ENCODE measurements around the gene SLFN5. TPM values are rescaled to one million over a fixed set of nuclear protein-coding genes. Genes with fewer than 3 reads are reported as not detected.
A peak's percentile ranks its signal among the peaks of the same experiment; 100 is the strongest.
"Not testable (repeated sequence)": the region's sequence is repeated elsewhere in the genome, so short reads cannot be mapped to it uniquely, and the experiment has no call there.

The SLFN5 gene
- total RNA-seq, 8 experiments from 2014 or later, result 2.8 to 140 (median 19.2) TPM

DNA sequence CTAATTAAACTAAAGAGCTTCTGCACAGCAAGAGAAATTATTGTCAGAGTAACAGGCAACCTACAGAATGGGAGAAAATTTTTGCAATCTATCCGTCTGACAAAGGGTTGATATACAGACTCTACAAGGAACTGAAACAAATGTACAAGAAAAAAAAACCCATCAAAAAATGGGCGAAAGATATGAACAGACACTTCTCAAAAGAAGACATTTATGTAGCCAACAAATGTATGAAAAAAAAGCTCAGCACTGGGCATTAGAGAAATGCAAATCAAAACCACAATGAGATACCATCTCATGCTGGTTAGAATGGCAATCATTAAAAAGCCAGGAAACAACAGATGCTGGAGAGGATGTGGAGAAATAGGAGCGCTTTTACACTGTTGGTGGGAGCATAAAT lies 66.5 kb downstream of the SLFN5 start:
- in situ Hi-C loops (cut with MboI; ENCODE audit: low pct_unique_long_range_greater_than_20kb in 2 of 9, low sequenced_read_pairs in 9 of 9, unreplicated experiment in 9 of 9), result loop anchor here in 2 of 9 experiments (25.0 kb wide), 1 partner anchor 228 kb away; the partner anchor contains the start of gene SLFN12L (in 2 of the 2)
- H3K27ac ChIP-seq; H3K4me3 ChIP-seq; H3K4me1 ChIP-seq (replicated peaks in 1 of 2); ATAC-seq (replicated peaks in 6 of 8): not testable (repeated sequence)
- WGBS, 10 experiments, result 20 to 100% (median 64%) methylated on average over 1 to 3 of the region's 3 CpGs; no CpG with 5 or more reads in 2 of the 10 experiments

DNA sequence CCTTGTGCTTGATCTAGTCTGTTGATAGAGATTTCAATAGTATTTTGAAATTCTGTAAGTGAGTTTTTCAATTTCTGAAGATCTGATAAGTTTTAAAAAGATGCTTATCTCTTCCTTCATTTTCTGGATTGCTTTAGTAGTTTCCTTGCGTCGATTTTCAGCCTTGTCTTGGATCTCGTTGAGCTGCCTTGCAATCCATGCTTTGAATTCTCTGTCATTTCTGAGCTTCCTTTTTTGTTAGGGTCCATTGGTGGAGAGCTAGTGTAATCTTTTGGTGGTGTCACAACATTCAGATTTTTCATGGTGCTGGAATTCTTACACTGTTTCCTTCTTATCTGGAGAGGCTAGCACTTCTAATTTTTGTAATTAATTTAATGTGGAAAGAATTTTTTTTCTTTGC lies 69.5 kb downstream of the SLFN5 start:
- Histone ChIP-seq H3K4me1 (replicated peaks in 1 of 2) (no peaks in the 10 kb centered on the region), H3K4me3 (no peak overlapping the region), H3K27ac (no peak overlapping the region)
- 25 to 100% (median 68%) methylated on average over 1 to 3 of the region's 3 CpGs for WGBS, 10 experiments
- no peak for ATAC-seq (replicated peaks in 6 of 8)
- in situ Hi-C loops (cut with MboI; ENCODE audit: low pct_unique_long_range_greater_than_20kb in 2 of 9, low sequenced_read_pairs in 9 of 9, unreplicated experiment in 9 of 9), result loop anchor here in 7 of 9 experiments (5.0 to 25.0 kb wide), 3 partner anchors 222 to 225 kb away; partner anchors contain the start of gene SLFN12L (in 7 of the 7)

DNA sequence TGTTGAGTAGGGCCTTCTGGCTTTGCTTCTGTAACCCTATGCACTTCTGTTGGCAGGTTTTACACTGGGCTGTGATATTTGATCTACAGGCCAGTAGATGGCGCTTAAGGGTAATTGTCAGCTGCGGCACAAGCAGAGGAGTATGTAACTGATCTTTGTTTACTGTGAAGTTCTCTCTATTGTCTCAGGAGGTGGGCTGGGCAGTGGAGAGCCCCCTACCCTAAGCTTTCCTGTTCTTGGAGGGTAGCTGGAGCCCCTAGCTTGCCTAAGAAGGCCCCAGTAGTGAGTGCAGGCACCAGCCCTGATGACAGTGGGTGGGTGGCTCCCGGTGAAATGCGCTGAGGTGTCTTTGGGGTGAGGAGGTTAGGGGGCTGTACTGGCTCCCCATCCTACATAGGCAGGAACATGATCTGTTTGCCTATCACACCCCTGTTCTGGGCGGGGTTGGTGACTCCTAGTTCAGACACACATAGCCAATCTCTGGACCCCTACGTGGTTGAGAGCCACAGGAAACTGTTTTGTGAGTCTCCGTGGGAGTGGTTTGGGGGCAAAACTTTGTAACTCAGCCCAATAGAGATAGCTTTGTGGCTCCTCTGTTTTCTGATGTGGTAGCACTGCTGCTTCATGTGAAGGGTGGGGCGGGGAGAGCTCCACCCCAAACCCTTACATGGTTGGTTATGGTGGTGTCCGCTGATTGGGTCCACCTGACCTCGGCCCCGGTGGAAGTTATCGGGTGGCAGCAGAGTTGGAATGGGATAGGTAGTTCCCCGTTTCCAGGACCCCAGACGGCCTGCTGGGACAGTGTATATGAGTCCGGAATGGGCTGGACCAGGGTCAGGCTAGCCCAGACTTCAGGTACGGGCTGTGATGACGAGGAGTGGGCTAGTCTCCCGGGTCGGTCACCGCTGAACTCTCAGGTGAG lies 70.2 kb downstream of the SLFN5 start:
- ATAC-seq (replicated peaks in 6 of 8), result peak; percentile 69 to 95 (median 90)
- WGBS, 10 experiments, result 0 to 90% (median 45%) methylated on average over 1 to 14 of the region's 20 CpGs; no CpG with 5 or more reads in 1 of the 10 experiments
- Histone ChIP-seq H3K4me3 (no peak overlapping the region), H3K27ac (no peak overlapping the region), H3K4me1 (replicated peaks in 1 of 2) (no peaks in the 10 kb centered on the region)
- in situ Hi-C loops (cut with MboI; ENCODE audit: low pct_unique_long_range_greater_than_20kb in 2 of 9, low sequenced_read_pairs in 9 of 9, unreplicated experiment in 9 of 9), result loop anchor here in 7 of 9 experiments (5.0 to 25.0 kb wide), 3 partner anchors 222 to 224 kb away; partner anchors contain the start of gene SLFN12L (in 7 of the 7)

DNA sequence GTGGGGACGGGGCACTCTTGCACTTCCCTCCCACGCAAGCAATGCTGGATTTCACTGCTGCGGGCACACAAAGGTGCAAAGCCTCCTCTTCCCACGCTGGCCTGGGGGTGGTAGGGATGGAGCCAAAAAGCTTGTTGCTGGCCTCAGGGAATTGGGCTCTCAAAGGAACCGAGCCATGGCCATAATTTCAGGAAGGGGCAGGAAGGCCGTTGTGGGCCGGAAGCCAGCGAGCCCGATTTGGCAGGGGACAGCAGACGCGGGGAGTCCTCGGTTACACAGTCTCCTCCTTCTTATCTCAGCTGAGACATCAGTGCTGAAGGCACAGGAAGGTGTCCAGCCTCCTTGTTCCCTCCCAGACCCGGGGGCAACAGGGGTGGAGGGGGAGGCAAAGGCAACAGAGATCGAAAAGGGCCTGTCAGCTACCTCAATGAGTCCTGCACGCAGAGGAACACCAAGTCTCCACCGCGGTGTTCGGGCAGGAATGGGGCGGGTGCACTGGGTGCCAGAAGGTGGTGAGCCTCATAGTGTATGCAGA lies 71.1 kb downstream of the SLFN5 start:
- no peaks in the 10 kb centered on the region for H3K4me1 ChIP-seq (replicated peaks in 1 of 2)
- in situ Hi-C loops (cut with MboI; ENCODE audit: low pct_unique_long_range_greater_than_20kb in 2 of 9, low sequenced_read_pairs in 9 of 9, unreplicated experiment in 9 of 9), result loop anchor here in 7 of 9 experiments (5.0 to 25.0 kb wide), 3 partner anchors 221 to 223 kb away; partner anchors contain the start of gene SLFN12L (in 7 of the 7)
- ATAC-seq (replicated peaks in 6 of 8), result no peak
- WGBS, 10 experiments, result 90 to 100% (median 97%) methylated on average over 1 to 9 of the region's 19 CpGs; no CpG with 5 or more reads in 6 of the 10 experiments
- no peak overlapping the region for H3K4me3 ChIP-seq
- H3K27ac ChIP-seq, result no peak overlapping the region

DNA sequence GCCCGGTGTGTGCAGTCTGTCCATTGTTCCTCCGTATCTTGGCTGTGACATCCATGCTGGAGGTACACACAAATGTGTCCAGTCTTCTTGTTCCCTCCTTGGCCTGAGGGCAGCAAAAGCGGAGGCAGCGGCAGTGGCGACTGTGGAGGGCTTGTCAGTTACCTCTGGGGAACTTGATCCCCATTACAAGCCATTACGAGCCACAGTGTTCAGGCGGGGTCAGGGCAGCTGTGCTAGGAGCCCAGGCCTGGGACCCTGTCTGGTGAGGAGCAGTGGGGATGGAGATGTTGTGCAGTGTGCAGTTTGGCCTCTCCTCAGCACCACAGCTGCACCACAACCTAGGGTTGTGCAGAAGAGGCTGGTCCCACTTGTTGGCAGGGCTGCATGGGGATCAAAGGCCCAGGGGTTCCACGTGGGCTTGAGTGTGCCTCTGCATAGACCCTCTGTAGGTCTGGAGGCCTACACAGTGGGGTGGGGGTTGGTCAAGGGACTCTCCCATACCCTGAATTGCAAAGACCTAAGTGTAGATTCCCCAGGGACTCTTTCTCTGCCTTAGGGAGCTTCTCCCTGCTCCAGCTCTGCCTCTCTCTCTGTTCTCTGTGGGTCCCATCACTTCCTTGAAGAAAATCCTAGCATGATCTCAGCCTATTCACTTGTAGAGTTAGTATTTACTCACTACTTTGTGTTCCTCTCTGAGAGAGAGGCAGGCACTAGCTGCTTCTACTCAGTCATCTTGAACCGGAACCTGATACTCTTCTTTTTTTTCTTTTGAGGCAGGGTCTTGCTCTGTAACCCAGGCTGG lies 71.7 kb downstream of the SLFN5 start:
- H3K27ac ChIP-seq, result no peak overlapping the region
- no peaks in the 10 kb centered on the region for H3K4me1 ChIP-seq (replicated peaks in 1 of 2)
- peak in 2 of 8 experiments; percentile 11 to 13 for ATAC-seq (replicated peaks in 6 of 8)
- H3K4me3 ChIP-seq, result no peak overlapping the region
- 40 to 100% (median 58%) methylated on average over 1 to 6 of the region's 9 CpGs; no CpG with 5 or more reads in 2 of the 10 experiments for WGBS, 10 experiments
- in situ Hi-C loops (cut with MboI; ENCODE audit: low pct_unique_long_range_greater_than_20kb in 2 of 9, low sequenced_read_pairs in 9 of 9, unreplicated experiment in 9 of 9), result loop anchor here in 7 of 9 experiments (5.0 to 25.0 kb wide), 3 partner anchors 220 to 223 kb away; partner anchors contain the start of gene SLFN12L (in 7 of the 7)

DNA sequence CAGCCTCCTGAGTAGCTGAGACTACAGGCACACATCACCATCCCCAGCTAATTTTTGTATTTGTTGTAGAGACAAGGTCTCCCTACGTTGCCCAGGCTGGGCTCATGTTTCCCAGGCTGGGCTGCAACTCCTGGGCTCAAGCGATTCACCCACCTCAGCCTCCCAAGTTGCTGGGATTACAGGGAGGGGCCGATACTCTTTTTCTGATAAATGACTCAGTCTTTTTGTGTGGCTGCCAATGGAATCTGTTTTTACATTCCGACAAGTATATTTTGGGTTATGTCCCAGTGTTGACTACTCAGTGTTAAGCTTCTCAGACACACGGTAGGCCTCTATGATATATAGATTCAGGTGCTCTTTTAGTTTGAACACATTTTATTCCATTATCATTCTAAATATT lies 72.4 kb downstream of the SLFN5 start:
- H3K27ac ChIP-seq, result no peak overlapping the region
- H3K4me1 ChIP-seq (replicated peaks in 1 of 2), result no peaks in the 10 kb centered on the region
- no peak overlapping the region for H3K4me3 ChIP-seq
- ATAC-seq (replicated peaks in 6 of 8), result peak in 3 of 8 experiments; percentile 71 to 91 (median 84)
- 0 to 94% (median 46%) methylated on average over 1 to 5 of the region's 5 CpGs for WGBS, 10 experiments
- in situ Hi-C loops (cut with MboI; ENCODE audit: low pct_unique_long_range_greater_than_20kb in 2 of 9, low sequenced_read_pairs in 9 of 9, unreplicated experiment in 9 of 9), result loop anchor here in 6 of 9 experiments (10.0 to 25.0 kb wide), 2 partner anchors 220 to 222 kb away; partner anchors contain the start of gene SLFN12L (in 6 of the 6)

DNA sequence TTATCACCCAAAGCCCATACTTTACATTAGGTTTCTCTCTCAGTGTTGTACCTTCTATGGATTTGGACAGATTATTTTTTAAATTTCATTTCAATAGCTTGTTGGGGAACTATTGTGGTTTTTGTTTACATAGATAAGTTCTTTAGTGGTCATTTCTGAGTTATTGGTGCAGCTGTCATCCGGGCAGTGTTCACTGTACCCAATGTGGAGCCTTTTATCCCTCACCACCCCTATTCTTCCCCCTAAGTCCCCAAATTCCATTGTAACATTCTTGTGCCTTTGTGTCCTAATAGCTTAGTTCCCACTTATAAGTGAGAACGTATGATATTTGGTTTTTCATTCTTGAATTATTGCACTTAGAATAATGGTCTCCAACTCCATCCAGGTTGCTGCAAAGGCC lies 73.1 kb downstream of the SLFN5 start:
- H3K27ac ChIP-seq, result no peak overlapping the region
- no peaks in the 10 kb centered on the region for H3K4me1 ChIP-seq (replicated peaks in 1 of 2)
- in situ Hi-C loops (cut with MboI; ENCODE audit: low pct_unique_long_range_greater_than_20kb in 2 of 9, low sequenced_read_pairs in 9 of 9, unreplicated experiment in 9 of 9), result loop anchor here in 6 of 9 experiments (10.0 to 25.0 kb wide), 2 partner anchors 219 to 221 kb away; partner anchors contain the start of gene SLFN12L (in 6 of the 6)
- no peak for ATAC-seq (replicated peaks in 6 of 8)
- H3K4me3 ChIP-seq, result no peak overlapping the region
- 86 to 100% (median 94%) methylated on average over 1 to 2 of the region's 2 CpGs; no CpG with 5 or more reads in 5 of the 10 experiments for WGBS, 10 experiments

DNA sequence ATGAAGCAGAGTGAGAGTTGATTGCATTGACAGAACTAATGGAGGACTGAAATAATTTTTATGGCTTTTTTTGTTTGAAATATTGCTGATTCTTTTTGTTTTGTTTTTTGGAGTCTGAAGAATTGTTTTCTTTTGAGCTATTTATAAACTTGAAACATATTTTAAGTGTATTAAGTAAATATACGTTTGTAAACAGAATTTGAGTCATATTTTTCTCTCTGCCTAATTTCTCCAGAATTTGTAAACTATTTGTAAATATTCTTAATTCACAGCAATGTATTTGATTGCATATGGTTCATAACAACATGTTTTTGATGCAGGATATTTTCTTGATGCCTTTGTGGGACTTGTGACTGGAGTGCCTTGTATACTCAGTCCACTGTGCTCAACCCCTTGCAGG lies 79.9 kb downstream of the SLFN5 start:
- 0 to 86% (median 52%) methylated on average over 1 of the region's 1 CpG for WGBS, 10 experiments
- no peak for ATAC-seq (replicated peaks in 6 of 8)
- in situ Hi-C loops (cut with MboI; ENCODE audit: low pct_unique_long_range_greater_than_20kb in 2 of 9, low sequenced_read_pairs in 9 of 9, unreplicated experiment in 9 of 9), result loop anchor here in 2 of 9 experiments (25.0 kb wide), 1 partner anchor 215 kb away; the partner anchor contains the start of gene SLFN12L (in 2 of the 2)
- no peak overlapping the region for H3K4me3 ChIP-seq
- no peak overlapping the region for H3K27ac ChIP-seq
- H3K4me1 ChIP-seq (replicated peaks in 1 of 2), result no peaks in the 10 kb centered on the region

Other genes starting within 250 kb of the SLFN5 start
- gene RFFL, start 179.4 kb upstream of the SLFN5 start, total RNA-seq, result 10 to 100 TPM in 5 of 8 experiments, 1 to 10 TPM in 3; 6.5 to 47.4 (median 11.4) TPM
- gene RAD51D, start 123.2 kb upstream of the SLFN5 start, total RNA-seq, result 10 to 100 TPM in 3 of 8 experiments, 1 to 10 TPM in 5; 6.5 to 16.7 (median 8.3) TPM
- gene FNDC8, start 121.5 kb upstream of the SLFN5 start, total RNA-seq, result under 1 TPM in 1 of 8 experiments, not detected in 7; 0.20 TPM
- gene NLE1, start 100.8 kb upstream of the SLFN5 start, total RNA-seq, result 10 to 100 TPM; 13.0 to 29.8 (median 19.7) TPM
- under 1 TPM in 5 of 8 experiments, not detected in 3; 0.05 to 0.54 (median 0.19) TPM for gene UNC45B, start 95.3 kb upstream of the SLFN5 start, total RNA-seq
- gene SLC35G3, start 48.7 kb upstream of the SLFN5 start, total RNA-seq, result under 1 TPM in 5 of 8 experiments, not detected in 3; 0.15 to 0.81 (median 0.18) TPM
- 10 to 100 TPM in 1 of 8 experiments, 1 to 10 TPM in 5, under 1 TPM in 1, not detected in 1; 0.93 to 12.8 (median 3.6) TPM for gene SLFN11, start 130.5 kb downstream of the SLFN5 start, total RNA-seq
- 10 to 100 TPM in 1 of 8 experiments, 1 to 10 TPM in 2, under 1 TPM in 4, not detected in 1; 0.05 to 11.6 (median 0.72) TPM for gene SLFN12, start 189.4 kb downstream of the SLFN5 start, total RNA-seq
- 1 to 10 TPM in 2 of 8 experiments, under 1 TPM in 5, not detected in 1; under 0.01 to 3.7 (median 0.56) TPM for gene SLFN13, start 205.7 kb downstream of the SLFN5 start, total RNA-seq

All from motor neuron (in vitro differentiated cells).